Measurements from ENCODE around the gene SDK1.

The SDK1 gene

GRCh38 chr7:4017081-4017480 lies 716.0 kb downstream of the SDK1 start:
- no peak for DNase-seq
- in situ Hi-C loops (cut with HindIII; ENCODE audit: low pct_ligation_motif_present, low pct_unique_long_range_greater_than_20kb, low sequenced_read_pairs): no loop called here

- in situ Hi-C loops (cut with HindIII; ENCODE audit: low pct_ligation_motif_present, low pct_unique_long_range_greater_than_20kb, low sequenced_read_pairs): no loop called here
Observed at GRCh38 chr7:4017785-4018184, 716.7 kb downstream of the SDK1 start.

GRCh38 chr7:4018601-4019316 lies 717.7 kb downstream of the SDK1 start:
- in situ Hi-C loops (cut with HindIII; ENCODE audit: low pct_ligation_motif_present, low pct_unique_long_range_greater_than_20kb, low sequenced_read_pairs): no loop called here

More at GRCh38 chr7:4017785-4018184, 716.7 kb downstream of the SDK1 start:
- DNase-seq: no peak

GRCh38 chr7:4020086-4020485 lies 719.0 kb downstream of the SDK1 start:
- in situ Hi-C loops (cut with HindIII; ENCODE audit: low pct_ligation_motif_present, low pct_unique_long_range_greater_than_20kb, low sequenced_read_pairs): no loop called here
- no peak for DNase-seq

More at GRCh38 chr7:4018601-4019316, 717.7 kb downstream of the SDK1 start:
- no peak for DNase-seq

GRCh38 chr7:4021413-4021812 lies 720.4 kb downstream of the SDK1 start:
- no peak for DNase-seq

GRCh38 chr7:4022265-4022664 lies 721.2 kb downstream of the SDK1 start:
- no peak for DNase-seq
- in situ Hi-C loops (cut with HindIII; ENCODE audit: low pct_ligation_motif_present, low pct_unique_long_range_greater_than_20kb, low sequenced_read_pairs): no loop called here

More at GRCh38 chr7:4021413-4021812, 720.4 kb downstream of the SDK1 start:
- in situ Hi-C loops (cut with HindIII; ENCODE audit: low pct_ligation_motif_present, low pct_unique_long_range_greater_than_20kb, low sequenced_read_pairs): no loop called here

- DNase-seq: no peak
- in situ Hi-C loops (cut with HindIII; ENCODE audit: low pct_ligation_motif_present, low pct_unique_long_range_greater_than_20kb, low sequenced_read_pairs): no loop called here
Observed at GRCh38 chr7:4023502-4023901, 722.5 kb downstream of the SDK1 start.

- no peak for DNase-seq
- in situ Hi-C loops (cut with HindIII; ENCODE audit: low pct_ligation_motif_present, low pct_unique_long_range_greater_than_20kb, low sequenced_read_pairs): no loop called here
Observed at GRCh38 chr7:4024133-4024532, 723.1 kb downstream of the SDK1 start.

- in situ Hi-C loops (cut with HindIII; ENCODE audit: low pct_ligation_motif_present, low pct_unique_long_range_greater_than_20kb, low sequenced_read_pairs): no loop called here
- no peak for DNase-seq
Observed at GRCh38 chr7:4024806-4025205, 723.8 kb downstream of the SDK1 start.

- in situ Hi-C loops (cut with HindIII; ENCODE audit: low pct_ligation_motif_present, low pct_unique_long_range_greater_than_20kb, low sequenced_read_pairs): no loop called here
- DNase-seq: no peak
Observed at GRCh38 chr7:4025210-4025609, 724.2 kb downstream of the SDK1 start.

GRCh38 chr7:4025694-4026615 lies 724.9 kb downstream of the SDK1 start:
- no peak for DNase-seq
- in situ Hi-C loops (cut with HindIII; ENCODE audit: low pct_ligation_motif_present, low pct_unique_long_range_greater_than_20kb, low sequenced_read_pairs): no loop called here

GRCh38 chr7:4026941-4027486 lies 726.0 kb downstream of the SDK1 start:
- in situ Hi-C loops (cut with HindIII; ENCODE audit: low pct_ligation_motif_present, low pct_unique_long_range_greater_than_20kb, low sequenced_read_pairs): no loop called here
- DNase-seq: no peak

GRCh38 chr7:4028221-4028620 lies 727.2 kb downstream of the SDK1 start:
- no peak for DNase-seq
- in situ Hi-C loops (cut with HindIII; ENCODE audit: low pct_ligation_motif_present, low pct_unique_long_range_greater_than_20kb, low sequenced_read_pairs): no loop called here

GRCh38 chr7:4029941-4030340 lies 728.9 kb downstream of the SDK1 start:
- DNase-seq: no peak
- in situ Hi-C loops (cut with HindIII; ENCODE audit: low pct_ligation_motif_present, low pct_unique_long_range_greater_than_20kb, low sequenced_read_pairs): no loop called here

GRCh38 chr7:4030346-4030950 lies 729.4 kb downstream of the SDK1 start:
- in situ Hi-C loops (cut with HindIII; ENCODE audit: low pct_ligation_motif_present, low pct_unique_long_range_greater_than_20kb, low sequenced_read_pairs): no loop called here
- DNase-seq: no peak

GRCh38 chr7:4033996-4034395 lies 732.9 kb downstream of the SDK1 start:
- in situ Hi-C loops (cut with HindIII; ENCODE audit: low pct_ligation_motif_present, low pct_unique_long_range_greater_than_20kb, low sequenced_read_pairs): no loop called here
- no peak for DNase-seq

- no peak for DNase-seq
- in situ Hi-C loops (cut with HindIII; ENCODE audit: low pct_ligation_motif_present, low pct_unique_long_range_greater_than_20kb, low sequenced_read_pairs): no loop called here
Observed at GRCh38 chr7:4037308-4037707, 736.3 kb downstream of the SDK1 start.

- in situ Hi-C loops (cut with HindIII; ENCODE audit: low pct_ligation_motif_present, low pct_unique_long_range_greater_than_20kb, low sequenced_read_pairs): no loop called here
- no peak for DNase-seq
Observed at GRCh38 chr7:4037877-4038276, 736.8 kb downstream of the SDK1 start.

All from ACHN (cell line).